Left cardiac atrium (tissue), 2 donors: ENCODE measurements around the gene USP17L13. TPM values are rescaled to one million over a fixed set of nuclear protein-coding genes. Genes with fewer than 3 reads are reported as not detected.

Experiments used
- total RNA-seq, 2 donors: library from RNA; stranded (reverse); fragmentation: NEBNext Ultra II Directional; extraction: Animal tissue kit (Norgen Biotek cat#: 25700); gene quantifications; one replicate each; pipeline ENCODE4 v1.2.1, GENCODE V29; 2021
- donor health status: DM: no; HTN: yes; CAD: no; lungs with severe emphysema.
- donor health status: DM: yes; HTN: yes; CAD: no.

The USP17L13 gene
- total RNA-seq, 2 donors from 2014 or later, result not detected

Other genes with a start within 250 kb of the USP17L13 start
- gene FAM90A26, start 54.5 kb upstream of the USP17L13 start, total RNA-seq, result not detected
- gene USP17L10, start 14.2 kb upstream of the USP17L13 start, total RNA-seq, result not detected
- not detected for gene USP17L11, start 9.5 kb upstream of the USP17L13 start, total RNA-seq
- not detected for gene USP17L12, start 4.7 kb upstream of the USP17L13 start, total RNA-seq
- gene USP17L15, start 9.5 kb downstream of the USP17L13 start, total RNA-seq, result not detected
- not detected for gene USP17L17, start 19.0 kb downstream of the USP17L13 start, total RNA-seq
- not detected for gene USP17L18, start 23.7 kb downstream of the USP17L13 start, total RNA-seq
- gene USP17L19, start 28.5 kb downstream of the USP17L13 start, total RNA-seq, result not detected
- not detected for gene USP17L20, start 33.2 kb downstream of the USP17L13 start, total RNA-seq
- gene USP17L21, start 38.0 kb downstream of the USP17L13 start, total RNA-seq, result not detected
- not detected for gene USP17L22, start 42.7 kb downstream of the USP17L13 start, total RNA-seq
- gene USP17L24, start 100.3 kb downstream of the USP17L13 start, total RNA-seq, result not detected
- not detected for gene USP17L25, start 105.0 kb downstream of the USP17L13 start, total RNA-seq
- not detected for gene USP17L26, start 109.8 kb downstream of the USP17L13 start, total RNA-seq
- gene USP17L5, start 114.5 kb downstream of the USP17L13 start, total RNA-seq, result not detected
- not detected for gene USP17L27, start 119.3 kb downstream of the USP17L13 start, total RNA-seq
- gene USP17L28, start 124.0 kb downstream of the USP17L13 start, total RNA-seq, result not detected
- not detected for gene USP17L29, start 128.7 kb downstream of the USP17L13 start, total RNA-seq
- not detected for gene USP17L30, start 138.2 kb downstream of the USP17L13 start, total RNA-seq
- not detected for gene DEFB131A, start 219.5 kb downstream of the USP17L13 start, total RNA-seq